Fibroblast of pulmonary artery (primary cell): Measurements from ENCODE around the gene CENPVL3.

Experiments
- DNase-seq: peaks from one replicate; pipeline ENCODE4 v3.0.0-alpha.2; 2010; ENCODE audit warnings: low read depth
- H3K4me3 ChIP-seq: replicated peaks from 2 replicates; pipeline ENCODE4 v1.5.1; 2011; ENCODE audit warnings: low read depth, mild to moderate bottlenecking, control low read depth, low read length, moderate library complexity
- TF ChIP-seq, protein P1 (sequence below): IDR thresholded peaks from 2 replicates; pipeline ENCODE4 v1.5.1; 2011; ENCODE audit warnings: mild to moderate bottlenecking, control low read depth, low read length, inconsistent platforms; ENCODE audit errors: missing control alignments

The CENPVL3 gene

DNA sequence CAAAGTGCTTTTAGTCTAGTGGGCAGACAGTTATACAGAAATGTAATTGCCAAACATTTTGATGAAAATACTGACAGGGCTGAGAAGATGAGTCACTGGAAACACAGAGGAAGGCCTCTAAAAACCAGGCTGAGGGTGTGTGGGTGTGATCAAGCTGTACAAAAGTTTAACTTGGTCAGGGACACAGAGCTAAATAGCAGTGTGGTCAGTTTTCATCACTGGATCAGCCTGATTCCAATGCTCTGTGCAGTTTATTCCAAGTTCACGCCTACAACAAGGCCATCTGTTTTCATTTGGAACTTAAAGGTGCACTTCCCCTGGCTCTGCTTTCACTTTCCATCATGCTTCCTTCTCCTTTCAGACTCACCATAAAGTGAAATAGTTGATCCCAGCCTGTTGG lies 10.6 kb downstream of the CENPVL3 start:
- TF ChIP-seq, protein P1, sequence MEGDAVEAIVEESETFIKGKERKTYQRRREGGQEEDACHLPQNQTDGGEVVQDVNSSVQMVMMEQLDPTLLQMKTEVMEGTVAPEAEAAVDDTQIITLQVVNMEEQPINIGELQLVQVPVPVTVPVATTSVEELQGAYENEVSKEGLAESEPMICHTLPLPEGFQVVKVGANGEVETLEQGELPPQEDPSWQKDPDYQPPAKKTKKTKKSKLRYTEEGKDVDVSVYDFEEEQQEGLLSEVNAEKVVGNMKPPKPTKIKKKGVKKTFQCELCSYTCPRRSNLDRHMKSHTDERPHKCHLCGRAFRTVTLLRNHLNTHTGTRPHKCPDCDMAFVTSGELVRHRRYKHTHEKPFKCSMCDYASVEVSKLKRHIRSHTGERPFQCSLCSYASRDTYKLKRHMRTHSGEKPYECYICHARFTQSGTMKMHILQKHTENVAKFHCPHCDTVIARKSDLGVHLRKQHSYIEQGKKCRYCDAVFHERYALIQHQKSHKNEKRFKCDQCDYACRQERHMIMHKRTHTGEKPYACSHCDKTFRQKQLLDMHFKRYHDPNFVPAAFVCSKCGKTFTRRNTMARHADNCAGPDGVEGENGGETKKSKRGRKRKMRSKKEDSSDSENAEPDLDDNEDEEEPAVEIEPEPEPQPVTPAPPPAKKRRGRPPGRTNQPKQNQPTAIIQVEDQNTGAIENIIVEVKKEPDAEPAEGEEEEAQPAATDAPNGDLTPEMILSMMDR = no peak
- no peak overlapping the region for H3K4me3 ChIP-seq
- DNase-seq = no peak

- H3K4me3 ChIP-seq = no peak overlapping the region
- DNase-seq = no peak
- TF ChIP-seq, protein P1 = no peak
Measured at GRCh38 chrX:51606446-51606845, 12.3 kb downstream of the CENPVL3 start.

DNA sequence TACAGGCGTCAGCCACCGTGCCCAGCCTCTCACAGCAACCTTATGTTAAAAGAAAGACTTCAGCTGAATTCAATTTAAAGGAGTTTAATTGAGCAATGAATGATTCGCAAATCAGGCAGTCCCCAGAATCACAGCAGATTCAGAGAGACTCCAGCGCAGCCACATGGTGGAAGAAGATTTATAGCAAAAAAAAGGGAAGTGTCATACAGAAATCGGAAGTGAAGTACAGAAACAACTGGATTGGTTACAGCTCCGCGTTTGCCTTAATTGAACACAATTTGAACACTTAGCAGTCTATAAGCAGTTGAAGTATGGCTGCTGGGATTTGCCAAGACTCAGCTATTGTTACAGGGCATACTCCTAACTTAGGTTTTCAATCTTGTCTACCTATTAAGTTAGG lies 19.8 kb downstream of the CENPVL3 start:
- no peak overlapping the region for H3K4me3 ChIP-seq
- no peak for DNase-seq
- TF ChIP-seq, protein P1 = no peak

DNA sequence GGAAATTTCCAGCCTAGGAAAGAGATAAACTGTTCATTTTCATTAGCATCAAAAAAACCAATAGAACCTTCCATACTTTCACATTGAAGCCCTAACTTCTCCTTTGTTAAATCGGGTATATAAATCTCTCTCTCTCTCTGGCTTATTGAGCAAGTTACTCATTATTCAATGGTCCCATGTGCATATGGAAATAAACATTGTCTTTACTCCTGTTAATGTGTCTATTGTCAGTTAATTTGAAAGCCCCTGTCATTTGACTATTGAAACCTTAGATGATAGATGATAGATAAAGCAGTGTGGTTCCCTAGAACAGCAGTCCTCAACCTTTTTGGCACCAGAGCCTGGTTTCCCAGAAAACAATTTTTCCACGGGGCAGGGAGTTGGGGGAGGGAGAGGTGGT lies 46.8 kb downstream of the CENPVL3 start:
- TF ChIP-seq, protein P1 = no peak
- no peak for DNase-seq
- H3K4me3 ChIP-seq = no peak overlapping the region

- no peak for DNase-seq
- H3K4me3 ChIP-seq = no peak overlapping the region
- TF ChIP-seq, protein P1 = no peak
Measured at GRCh38 chrX:51569561-51569960, 49.2 kb downstream of the CENPVL3 start.

- DNase-seq = peak; percentile 6
- TF ChIP-seq, protein P1 = no peak
- no peak overlapping the region for H3K4me3 ChIP-seq
Measured at GRCh38 chrX:51568586-51568985, 50.1 kb downstream of the CENPVL3 start.
